Measurements from ENCODE around the gene ATP11A. TPM values are rescaled to one million over a fixed set of nuclear protein-coding genes. Genes with fewer than 3 reads are reported as not detected.

Gene ATP11A
- total RNA-seq, 1 donor from 2014 or later, result 377 TPM

DNA sequence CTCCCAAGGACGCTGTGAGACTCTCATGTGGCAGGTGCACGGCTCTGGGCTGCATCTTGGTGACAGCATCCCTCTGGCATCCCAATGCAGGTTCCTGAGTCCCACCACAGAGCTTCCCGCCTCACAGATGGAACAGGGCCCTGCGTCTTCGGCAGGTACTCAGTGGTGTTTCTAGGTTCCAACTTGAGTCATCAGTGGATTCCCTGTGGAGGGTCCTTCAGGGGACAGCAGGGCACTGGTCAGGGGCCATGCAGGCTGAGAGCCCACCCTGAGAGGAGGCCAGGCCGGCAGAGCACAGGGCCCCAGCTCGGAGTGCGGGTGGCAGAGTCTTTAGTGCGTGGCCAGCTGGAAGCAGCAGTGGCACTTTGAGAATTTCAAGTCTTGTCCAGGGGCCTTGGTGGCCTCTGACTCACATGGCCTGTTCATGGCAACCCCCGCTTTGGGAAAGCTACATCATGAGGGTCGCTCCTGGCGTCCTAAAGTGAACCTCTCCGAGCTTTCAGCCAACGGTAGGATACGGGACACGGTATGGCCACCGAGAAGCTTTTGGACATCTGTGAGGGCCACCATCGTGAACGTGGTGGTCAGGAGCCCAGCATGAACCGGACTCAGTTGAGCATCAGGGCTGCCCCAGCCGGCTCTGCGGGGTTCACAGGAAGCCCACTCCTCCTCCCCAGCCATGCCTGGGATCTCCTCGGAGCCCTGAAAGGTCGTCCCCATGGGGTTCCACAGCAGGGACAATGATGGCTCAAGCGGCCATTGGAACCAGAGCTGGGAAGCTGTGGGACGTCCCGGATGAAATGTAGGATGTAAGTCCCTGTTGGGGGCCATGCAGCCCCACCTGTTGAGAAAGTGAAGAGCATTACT, 207.1 kb downstream of the ATP11A start:
- no peak for ATAC-seq
- Histone ChIP-seq H3K9me3 (no peaks in the 10 kb centered on the region), H3K4me3 (no peak overlapping the region), H3K4me1 (peaks cover 24% of the 10 kb centered on the region), H3K36me3 (no peaks in the 10 kb centered on the region), H3K27me3 (peaks cover 15% of the 10 kb centered on the region), H3K27ac (no peak overlapping the region)
- intact Hi-C loops (cut with DNase I), result no loop called here
- TF ChIP-seq CTCF (IDR thresholded peaks at IDR 0.05), result no peak
- no peak for DNase-seq

DNA sequence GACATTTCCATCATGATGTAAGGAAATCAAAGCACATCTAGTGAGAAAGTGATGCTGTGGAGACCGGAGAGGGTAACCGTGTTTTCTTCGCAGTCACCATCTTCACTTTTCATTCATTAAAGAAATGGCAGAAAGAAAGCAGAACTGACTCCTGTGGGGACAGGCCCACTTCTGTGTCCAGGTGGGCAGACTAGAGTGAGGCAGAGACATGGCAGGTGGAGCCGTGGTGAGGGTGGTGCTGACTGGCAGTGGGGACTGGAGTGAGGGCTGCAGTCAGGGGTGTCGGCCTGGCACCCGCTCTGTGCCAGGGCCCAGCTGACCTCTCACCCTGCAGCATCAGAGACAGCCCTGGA, 207.7 kb downstream of the ATP11A start:
- H3K36me3 ChIP-seq, result no peaks in the 10 kb centered on the region
- H3K27ac ChIP-seq, result no peak overlapping the region
- ATAC-seq (no peak), DNase-seq (no peak)
- H3K4me3 ChIP-seq, result no peak overlapping the region
- intact Hi-C loops (cut with DNase I), result no loop called here
- H3K27me3 ChIP-seq, result peaks cover 15% of the 10 kb centered on the region
- H3K9me3 ChIP-seq, result no peaks in the 10 kb centered on the region
- H3K4me1 ChIP-seq, result peaks cover 24% of the 10 kb centered on the region
- TF ChIP-seq CTCF (IDR thresholded peaks at IDR 0.05), result no peak

- Histone ChIP-seq H3K4me1 (peaks cover 24% of the 10 kb centered on the region), H3K36me3 (no peaks in the 10 kb centered on the region), H3K4me3 (no peak overlapping the region), H3K27ac (no peak overlapping the region), H3K9me3 (no peaks in the 10 kb centered on the region), H3K27me3 (peaks cover 15% of the 10 kb centered on the region)
- intact Hi-C loops (cut with DNase I), result no loop called here
- ATAC-seq (no peak), DNase-seq (no peak)
- no peak for TF ChIP-seq CTCF (IDR thresholded peaks at IDR 0.05)
Measured at GRCh38 chr13:112897956-112898620, 208.2 kb downstream of the ATP11A start.

DNA sequence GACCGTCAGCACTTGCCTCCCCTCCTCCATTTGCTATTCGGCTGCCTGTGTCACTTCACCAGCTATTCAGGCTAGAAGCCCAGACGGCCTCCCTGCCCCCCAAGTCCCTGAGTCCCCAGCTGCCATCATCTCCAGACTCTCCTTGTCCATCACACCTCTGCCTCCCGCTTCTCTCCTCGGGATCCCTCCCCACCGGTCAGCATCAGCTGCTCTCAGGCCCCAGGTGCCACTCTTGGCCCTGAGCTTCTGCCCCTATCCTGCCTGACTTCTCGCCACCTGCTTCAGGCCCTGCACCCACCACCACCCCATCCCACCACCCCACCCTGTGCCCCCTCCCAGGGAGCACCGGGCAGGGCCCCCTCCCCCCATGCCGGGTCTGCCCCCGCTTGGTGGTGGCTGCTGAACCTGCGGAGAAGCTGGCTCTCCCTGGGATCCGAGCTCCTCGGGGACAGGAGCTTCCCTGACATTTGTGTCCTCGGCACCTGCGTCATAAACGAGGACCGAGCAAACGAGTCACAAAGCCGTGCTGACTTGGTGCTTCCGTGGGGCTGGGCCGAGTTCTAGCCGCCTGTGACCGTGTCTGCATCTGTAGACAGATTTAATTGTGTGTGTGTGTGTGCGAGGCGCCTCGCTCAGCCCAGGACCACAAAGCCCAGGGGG, 208.9 kb downstream of the ATP11A start:
- DNase-seq, result no peak
- no peak for ATAC-seq
- intact Hi-C loops (cut with DNase I), result no loop called here
- Histone ChIP-seq H3K27ac (no peak overlapping the region), H3K9me3 (no peaks in the 10 kb centered on the region), H3K4me1 (peaks cover 20% of the 10 kb centered on the region), H3K27me3 (peaks cover 15% of the 10 kb centered on the region), H3K4me3 (no peak overlapping the region), H3K36me3 (no peaks in the 10 kb centered on the region)
- no peak for TF ChIP-seq CTCF (IDR thresholded peaks at IDR 0.05)

- Histone ChIP-seq H3K36me3 (no peaks in the 10 kb centered on the region), H3K9me3 (no peaks in the 10 kb centered on the region), H3K4me1 (peaks cover 17% of the 10 kb centered on the region), H3K4me3 (no peak overlapping the region), H3K27me3 (peaks cover 13% of the 10 kb centered on the region), H3K27ac (no peak overlapping the region)
- ATAC-seq (no peak), DNase-seq (no peak)
- no peak for TF ChIP-seq CTCF (IDR thresholded peaks at IDR 0.05)
- intact Hi-C loops (cut with DNase I), result no loop called here
Measured at GRCh38 chr13:112899281-112900225, 209.7 kb downstream of the ATP11A start.

All from upper lobe of right lung (tissue), 1 donor.